WTC11 (cell line): ENCODE data around the gene PCSK5. TPM values are rescaled to one million over a fixed set of nuclear protein-coding genes. Genes with fewer than 3 reads are reported as not detected.

Experiments
- ATAC-seq: fragments of 200-7000 bp; cut with Tn5 transposase; 2 replicates; pipeline ENCODE4 v1.10.0; 2021; ENCODE audit warnings: mild to moderate bottlenecking, moderate library complexity
- CTCF ChIA-PET: fragments of 300-600 bp; sonication (Branson Sonifier 250); formaldehyde crosslinking; loops from one replicate; lab custom pipeline; 2021; ENCODE audit warnings: antibody characterized with exemption; lab: Charles Lee
- POLR2A ChIA-PET: fragments of 350-600 bp; sonication (Branson Sonifier 250); formaldehyde crosslinking; loops from one replicate; lab custom pipeline; 2021; ENCODE audit warnings: antibody characterized with exemption; lab: Charles Lee
- DNase-seq: peaks from one replicate; pipeline ENCODE4 v3.0.0; 2021; ENCODE audit warnings: low spot score
- H3K27ac Mint-ChIP-seq: 2 replicates; pipeline ENCODE4 v1.8.0; 2021; ENCODE audit warnings: mixed read lengths
- H3K27me3 Mint-ChIP-seq: 2 replicates; pipeline ENCODE4 v1.8.0; 2021; ENCODE audit warnings: low read depth, mild to moderate bottlenecking, moderate library complexity, mixed read lengths
- H3K36me3 Mint-ChIP-seq: 2 replicates; pipeline ENCODE4 v1.8.0; 2021; ENCODE audit warnings: mixed read lengths
- H3K4me1 Mint-ChIP-seq: 2 replicates; pipeline ENCODE4 v1.8.0; 2022; ENCODE audit warnings: mixed read lengths
- H3K4me3 Mint-ChIP-seq: 2 replicates; pipeline ENCODE4 v1.8.0; 2021; ENCODE audit warnings: mild to moderate bottlenecking, moderate library complexity, mixed read lengths
- H3K9me3 Mint-ChIP-seq: 2 replicates; pipeline ENCODE4 v1.8.0; 2021; ENCODE audit warnings: mixed read lengths
- ATF3 ChIP-seq: sonication (generic); formaldehyde crosslinking; conservative IDR thresholded peaks from 2 replicates; pipeline ENCODE4 v1.8.1; 2022; ENCODE audit warnings: mild to moderate bottlenecking, missing genetic modification reagents
- ATF6 ChIP-seq: sonication (generic); formaldehyde crosslinking; IDR thresholded peaks from 2 replicates; pipeline ENCODE4 v1.8.1; 2023; ENCODE audit warnings: mild to moderate bottlenecking, missing genetic modification reagents
- CTCF ChIP-seq: fragments of 200-600 bp; IDR thresholded peaks from 2 replicates; pipeline ENCODE4 v1.8.0; 2022; ENCODE audit warnings: antibody characterized with exemption
- E2F1 ChIP-seq: sonication (generic); formaldehyde crosslinking; IDR thresholded peaks from 2 replicates; pipeline ENCODE4 v1.8.0; 2022; ENCODE audit warnings: mild to moderate bottlenecking, missing genetic modification reagents
- EMX1 ChIP-seq: fragments of 250-450 bp; sonication (Bioruptor Pico); IDR thresholded peaks from 2 replicates; pipeline ENCODE4 v1.8.0; 2021; ENCODE audit warnings: mild to moderate bottlenecking
- HMGA2 ChIP-seq: fragments of 250-450 bp; sonication (Bioruptor Pico); IDR thresholded peaks from 2 replicates; pipeline ENCODE4 v1.4.0; 2021; ENCODE audit warnings: mild to moderate bottlenecking, moderate library complexity
- MYBL2 ChIP-seq: sonication (generic); formaldehyde crosslinking; IDR thresholded peaks from 2 replicates; pipeline ENCODE4 v1.8.1; 2023; ENCODE audit warnings: mild to moderate bottlenecking, moderate library complexity, missing genetic modification reagents
- OVOL2 ChIP-seq: fragments of 250-450 bp; sonication (Bioruptor Pico); IDR thresholded peaks from 2 replicates; pipeline ENCODE4 v1.9.0; 2021; ENCODE audit warnings: mild to moderate bottlenecking, borderline replicate concordance
- PRRX2 ChIP-seq: fragments of 250-450 bp; sonication (Bioruptor Pico); IDR thresholded peaks from 2 replicates; pipeline ENCODE4 v1.8.0; 2021; ENCODE audit warnings: mild to moderate bottlenecking
- RELA ChIP-seq: sonication (generic); formaldehyde crosslinking; IDR thresholded peaks from 2 replicates; pipeline ENCODE4 v1.8.1; 2022; ENCODE audit warnings: missing genetic modification reagents, mild to moderate bottlenecking, borderline replicate concordance
- STAT6 ChIP-seq: sonication (generic); formaldehyde crosslinking; conservative IDR thresholded peaks from 2 replicates; pipeline ENCODE4 v1.8.1; 2023; ENCODE audit warnings: mild to moderate bottlenecking, low read depth, missing genetic modification reagents, moderate library complexity
- ZNF671 ChIP-seq: fragments of 250-450 bp; sonication (Bioruptor Pico); IDR thresholded peaks from 2 replicates; pipeline ENCODE4 v1.8.0; 2021; ENCODE audit warnings: mild to moderate bottlenecking
- total RNA-seq: library from RNA; stranded (reverse); gene quantifications from 3 replicates; pipeline ENCODE4 v1.2.3, GENCODE V29; 2021
- TF ChIP-seq, protein P1 (sequence below): sonication (generic); formaldehyde crosslinking; IDR thresholded peaks from 2 replicates; pipeline ENCODE4 v1.8.0; 2023; ENCODE audit warnings: mild to moderate bottlenecking, missing genetic modification reagents

PCSK5 gene
- total RNA-seq, 1 experiment from 2014 or later: 30.6 TPM

- Mint-ChIP-seq H3K4me3 (no peak overlapping the region), H3K36me3 (no peaks in the 10 kb centered on the region), H3K4me1 (peaks cover 5% of the 10 kb centered on the region; the same call in 1 of the 2 replicates), H3K9me3 (no peaks in the 10 kb centered on the region), H3K27ac (no peak overlapping the region), H3K27me3 (no peaks in the 10 kb centered on the region)
- CTCF ChIA-PET: no interaction called here
- DNase-seq (no peak), ATAC-seq (no peak)
- POLR2A ChIA-PET: no interaction called here
- TF ChIP-seq MYBL2 (CRISPR knock-in tag) (no peak), ATF3 (CRISPR knock-in tag) (no peak), EMX1 (no peak), CTCF (no peak), STAT6 (CRISPR knock-in tag) (no peak), RELA (CRISPR knock-in tag) (no peak)
Observed at GRCh38 chr9:76255781-76256455, 365.4 kb downstream of the PCSK5 start.

DNA sequence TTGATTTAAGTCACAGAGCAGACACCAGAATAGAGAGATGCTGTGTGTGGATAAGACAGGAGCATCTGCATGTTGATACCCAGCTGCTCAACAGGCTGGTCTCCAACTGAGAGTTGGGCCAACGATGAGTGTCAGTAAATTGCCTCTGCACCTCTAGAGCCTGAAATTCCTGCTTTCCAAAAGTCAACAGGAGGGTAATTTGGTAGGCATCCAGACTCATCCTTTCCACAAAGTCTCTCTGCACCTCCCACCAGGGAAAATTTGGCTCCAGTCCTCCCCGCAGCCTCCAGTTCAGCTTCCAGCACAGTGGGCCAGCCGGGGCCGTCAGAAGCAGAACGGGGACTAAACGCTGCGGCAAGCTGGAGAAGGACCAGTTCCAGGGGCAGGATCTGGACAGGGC, 366.8 kb downstream of the PCSK5 start:
- Mint-ChIP-seq H3K27ac (no peak overlapping the region), H3K4me1 (peaks cover 3% of the 10 kb centered on the region; the same call in 1 of the 2 replicates), H3K9me3 (peaks cover 8% of the 10 kb centered on the region; the same call in 1 of the 2 replicates), H3K27me3 (no peaks in the 10 kb centered on the region), H3K4me3 (no peak overlapping the region), H3K36me3 (no peaks in the 10 kb centered on the region)
- DNase-seq: no peak
- ChIA-PET CTCF (interaction anchor here (1.3 kb wide), 1 partner anchor 137 kb away, joined by 4 read pairs; the partner anchor contains the start of gene RFK), POLR2A (no interaction called here)
- no peak for ATAC-seq
- TF ChIP-seq ATF6 (no peak), ZNF671 (CRISPR knock-in tag) (no peak), HMGA2 (CRISPR knock-in tag) (no peak), OVOL2 (CRISPR knock-in tag) (no peak), PRRX2 (CRISPR knock-in tag) (no peak), E2F1 (CRISPR knock-in tag) (no peak)
- TF ChIP-seq, protein P1, sequence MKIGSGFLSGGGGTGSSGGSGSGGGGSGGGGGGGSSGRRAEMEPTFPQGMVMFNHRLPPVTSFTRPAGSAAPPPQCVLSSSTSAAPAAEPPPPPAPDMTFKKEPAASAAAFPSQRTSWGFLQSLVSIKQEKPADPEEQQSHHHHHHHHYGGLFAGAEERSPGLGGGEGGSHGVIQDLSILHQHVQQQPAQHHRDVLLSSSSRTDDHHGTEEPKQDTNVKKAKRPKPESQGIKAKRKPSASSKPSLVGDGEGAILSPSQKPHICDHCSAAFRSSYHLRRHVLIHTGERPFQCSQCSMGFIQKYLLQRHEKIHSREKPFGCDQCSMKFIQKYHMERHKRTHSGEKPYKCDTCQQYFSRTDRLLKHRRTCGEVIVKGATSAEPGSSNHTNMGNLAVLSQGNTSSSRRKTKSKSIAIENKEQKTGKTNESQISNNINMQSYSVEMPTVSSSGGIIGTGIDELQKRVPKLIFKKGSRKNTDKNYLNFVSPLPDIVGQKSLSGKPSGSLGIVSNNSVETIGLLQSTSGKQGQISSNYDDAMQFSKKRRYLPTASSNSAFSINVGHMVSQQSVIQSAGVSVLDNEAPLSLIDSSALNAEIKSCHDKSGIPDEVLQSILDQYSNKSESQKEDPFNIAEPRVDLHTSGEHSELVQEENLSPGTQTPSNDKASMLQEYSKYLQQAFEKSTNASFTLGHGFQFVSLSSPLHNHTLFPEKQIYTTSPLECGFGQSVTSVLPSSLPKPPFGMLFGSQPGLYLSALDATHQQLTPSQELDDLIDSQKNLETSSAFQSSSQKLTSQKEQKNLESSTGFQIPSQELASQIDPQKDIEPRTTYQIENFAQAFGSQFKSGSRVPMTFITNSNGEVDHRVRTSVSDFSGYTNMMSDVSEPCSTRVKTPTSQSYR (CRISPR knock-in tag): no peak
